ENCODE results near the gene NPLOC4. TPM values are rescaled to one million over a fixed set of nuclear protein-coding genes. Genes with fewer than 3 reads are reported as not detected.

Gene NPLOC4
- total RNA-seq, result 63.1 and 155 TPM in 2 replicates

DNA sequence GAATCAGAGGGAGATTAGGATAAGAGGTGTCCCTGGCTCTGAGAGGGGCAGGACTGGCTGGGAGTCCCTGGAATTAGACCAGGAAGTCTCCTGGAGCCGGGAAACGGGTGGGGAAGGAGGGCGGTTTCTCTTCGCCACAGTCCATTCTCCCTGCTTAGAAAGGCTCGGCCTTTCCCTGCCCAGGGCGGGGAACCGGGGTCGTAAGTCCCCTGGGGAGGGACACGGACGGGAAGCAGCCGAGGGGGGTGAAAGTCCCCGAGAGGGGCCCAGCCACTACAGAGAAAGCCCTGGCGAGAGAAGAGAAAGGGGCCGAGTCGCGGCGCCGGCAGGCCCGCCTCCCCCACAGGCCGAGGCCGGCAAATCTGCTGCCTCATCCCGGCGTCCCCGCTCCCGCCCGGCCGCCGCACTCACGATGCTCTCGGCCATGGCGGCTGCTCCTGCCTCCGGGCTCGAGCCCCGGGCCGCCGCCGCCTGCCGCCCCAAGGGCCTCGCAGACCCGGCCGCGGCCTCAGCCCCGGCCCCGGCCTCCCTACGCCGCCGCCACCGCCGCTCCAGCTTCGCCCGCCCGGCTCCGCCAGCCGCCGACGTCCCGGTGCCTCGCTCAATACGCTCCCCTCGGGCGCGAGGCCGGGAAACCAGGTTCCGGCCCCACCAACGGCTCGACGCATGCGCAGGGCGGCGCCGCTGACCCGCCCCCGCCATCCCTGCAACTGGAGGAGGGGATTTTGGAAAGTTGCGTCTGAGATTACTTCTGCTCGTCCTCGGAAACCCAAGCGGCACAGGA is at the start of gene NPLOC4, which contains the start of gene TSPAN10:
Gene NPLOC4 (minus strand): TSS at position 608 of the 784 bp plus-strand sequence. CDS start 182 bp downstream, at position 426.
Gene TSPAN10 (plus strand): TSS at position 692 of the 784 bp plus-strand sequence. CDS start 5,217 bp downstream, outside the sequence.

DNA sequence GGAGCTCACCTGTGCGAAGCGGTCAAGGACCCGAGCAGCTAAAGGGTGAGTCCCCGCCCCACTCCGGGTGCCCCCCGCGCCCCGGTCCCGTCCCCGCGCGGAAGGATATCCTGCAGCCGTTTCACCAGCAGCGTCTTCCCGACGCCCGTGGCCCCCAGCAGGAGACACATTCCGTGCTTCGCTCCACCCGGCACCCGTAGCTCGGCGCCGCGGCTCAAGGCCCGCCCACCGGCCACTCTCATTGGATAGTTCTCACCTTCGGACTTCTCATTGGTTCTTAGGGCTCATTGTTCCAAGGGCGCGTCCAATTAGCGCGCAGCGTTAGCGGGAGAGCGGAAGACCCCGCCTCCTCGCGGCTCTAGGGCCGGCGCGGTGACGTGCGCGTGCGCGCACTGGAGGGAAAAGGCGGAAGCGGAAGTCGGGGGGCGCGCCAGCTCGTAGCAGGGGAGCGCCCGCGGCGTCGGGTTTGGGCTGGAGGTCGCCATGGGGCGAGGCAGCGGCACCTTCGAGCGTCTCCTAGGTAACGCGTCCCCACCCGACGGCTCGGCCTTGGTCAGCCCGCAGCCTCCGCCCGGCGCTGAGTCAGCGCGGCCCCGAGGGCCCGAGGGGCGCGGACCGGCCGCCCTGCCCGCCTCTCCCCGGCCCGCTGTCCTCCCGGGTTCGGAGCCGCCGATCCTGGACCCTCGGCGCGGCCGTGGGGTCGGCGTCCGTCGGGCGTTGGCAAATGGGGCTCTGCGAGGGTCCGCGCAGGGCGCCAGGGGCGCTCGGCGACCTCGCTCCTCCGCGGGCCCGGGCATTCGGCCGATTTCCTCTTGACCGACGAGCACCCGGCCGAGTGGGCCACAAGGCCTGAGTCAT is 46.9 kb upstream of the NPLOC4 start, which contains the start of the genes ARL16 and HGS:
Gene ARL16 (minus strand): TSS at position 214 of the 858 bp plus-strand sequence. CDS start 44 bp downstream, at position 170.
Gene HGS (plus strand): TSS at position 428 of the 858 bp plus-strand sequence. CDS start 56 bp downstream, at position 484.

DNA sequence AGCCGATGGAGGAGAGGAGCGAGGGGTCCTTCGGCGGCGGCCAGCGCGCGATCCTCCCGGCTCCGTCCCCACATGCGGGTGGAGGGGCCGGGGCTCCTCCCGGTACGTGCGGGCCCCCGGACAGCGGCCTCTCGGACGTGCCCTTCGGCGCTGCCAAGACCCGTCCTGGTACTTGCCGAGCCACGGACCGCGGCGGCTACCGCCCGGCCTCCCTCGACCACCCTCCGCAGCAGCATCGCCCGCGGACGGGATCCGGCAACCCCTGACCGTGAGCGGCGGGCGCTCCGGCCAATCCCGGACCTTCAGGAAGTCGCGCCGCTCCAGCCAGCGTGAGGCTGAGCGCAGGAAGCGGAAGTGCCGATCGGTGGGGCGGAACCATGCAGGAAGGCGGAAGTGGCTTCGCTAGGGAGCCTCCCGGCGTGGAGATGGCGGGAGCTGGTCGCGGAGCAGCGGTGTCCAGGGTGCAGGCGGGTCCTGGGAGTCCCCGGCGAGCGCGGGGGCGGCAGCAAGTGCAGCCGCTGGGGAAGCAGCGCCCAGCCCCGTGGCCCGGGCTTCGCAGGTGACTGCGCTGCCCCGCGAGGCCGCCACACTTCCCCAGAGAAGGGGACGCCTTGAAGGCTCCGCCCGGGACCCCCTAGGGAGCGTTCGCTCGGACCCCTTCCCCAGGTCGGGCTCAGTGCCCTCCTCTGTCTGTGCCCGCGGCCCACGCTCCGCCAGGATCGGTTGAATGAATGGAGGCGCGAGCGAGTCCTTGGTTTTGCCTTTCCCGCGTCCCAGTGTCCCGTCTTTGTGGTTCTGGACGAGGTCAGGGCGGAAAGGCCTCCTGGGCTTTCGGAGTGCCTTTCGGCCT is 29.7 kb upstream of the NPLOC4 start, which contains the start of the genes CCDC137 and OXLD1:
Gene CCDC137 (plus strand): TSS at position 396 of the 850 bp plus-strand sequence. CDS start 30 bp downstream, at position 426.
Gene OXLD1 (minus strand): TSS at position 264 of the 850 bp plus-strand sequence. CDS start 28 bp downstream, at position 236.

DNA sequence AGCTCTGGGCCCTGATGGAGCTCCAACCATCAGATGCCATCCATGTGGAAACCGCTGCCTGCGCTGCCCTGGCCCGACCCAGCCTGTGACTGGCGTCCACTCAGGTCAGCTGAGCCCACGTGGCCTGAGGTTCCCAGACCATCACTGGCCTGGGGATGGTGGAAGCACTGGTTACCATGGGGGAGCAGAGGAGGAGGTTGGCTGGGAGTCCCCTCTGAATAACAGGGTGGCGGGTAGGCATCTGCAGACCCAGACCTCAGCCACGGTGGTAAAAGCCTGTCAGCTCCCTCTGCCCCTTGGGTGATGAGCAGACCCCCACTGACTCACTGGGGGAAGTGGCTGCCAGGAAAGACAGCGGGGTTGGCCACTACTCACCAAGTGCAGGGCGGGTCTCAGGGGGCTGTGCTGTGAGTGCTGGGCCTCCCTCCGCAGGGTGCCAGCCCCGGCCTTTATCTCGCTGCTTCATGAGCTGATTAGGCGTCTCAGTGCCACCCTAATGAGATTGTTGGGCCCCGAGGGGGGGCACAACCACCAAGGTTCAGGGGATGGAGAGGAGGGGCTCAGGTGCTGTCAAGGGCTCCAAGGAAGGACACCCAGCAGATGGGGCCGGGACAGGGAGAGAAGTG is 19.3 kb upstream of the NPLOC4 start, which contains the start of gene PDE6G:
Gene PDE6G (minus strand): TSS at position 425 of the 626 bp plus-strand sequence. CDS start 3,237 bp downstream, outside the sequence.

DNA sequence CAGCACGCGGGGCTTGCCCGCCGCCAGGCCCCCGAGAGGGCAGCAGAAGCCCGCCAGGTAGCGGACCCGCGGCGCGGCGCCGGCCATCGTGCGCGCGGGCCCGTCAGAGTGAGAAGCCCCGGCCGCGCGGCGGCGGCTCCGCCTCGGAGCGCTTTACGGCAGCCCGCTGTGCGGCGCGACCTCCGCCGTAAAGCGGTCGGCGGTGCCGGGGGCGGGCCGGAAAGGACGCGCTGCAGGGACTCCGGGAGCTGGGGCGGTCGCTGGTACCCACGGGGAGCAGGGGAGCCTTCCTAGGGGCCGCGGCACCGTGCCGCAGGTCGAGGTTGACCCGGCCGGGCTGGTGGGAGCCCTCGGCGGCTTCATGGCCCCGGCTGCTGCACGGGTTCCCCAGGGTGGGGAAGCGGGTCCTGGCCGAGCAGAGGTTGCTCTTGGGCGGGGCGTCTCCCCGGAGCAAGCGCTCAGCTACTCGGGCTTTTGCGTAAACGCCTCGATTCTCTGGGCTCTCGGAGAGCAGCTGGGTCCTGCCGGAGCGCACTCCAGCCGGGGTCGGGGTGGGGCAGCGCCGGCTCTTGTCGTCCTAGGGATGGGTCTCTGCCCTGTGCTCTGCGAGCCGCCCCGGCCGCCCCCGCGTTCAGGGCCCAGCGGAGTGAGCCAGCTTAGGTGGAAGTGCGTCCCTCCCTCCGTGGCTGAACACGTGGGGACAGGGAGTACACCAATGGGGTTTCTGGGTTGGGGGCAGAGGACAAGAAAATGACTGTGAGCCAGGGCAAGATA is 84.5 kb downstream of the NPLOC4 start, which contains the start of gene FAAP100:
Gene FAAP100 (minus strand): TSS at position 110 of the 774 bp plus-strand sequence. CDS start 23 bp downstream, at position 87.

DNA sequence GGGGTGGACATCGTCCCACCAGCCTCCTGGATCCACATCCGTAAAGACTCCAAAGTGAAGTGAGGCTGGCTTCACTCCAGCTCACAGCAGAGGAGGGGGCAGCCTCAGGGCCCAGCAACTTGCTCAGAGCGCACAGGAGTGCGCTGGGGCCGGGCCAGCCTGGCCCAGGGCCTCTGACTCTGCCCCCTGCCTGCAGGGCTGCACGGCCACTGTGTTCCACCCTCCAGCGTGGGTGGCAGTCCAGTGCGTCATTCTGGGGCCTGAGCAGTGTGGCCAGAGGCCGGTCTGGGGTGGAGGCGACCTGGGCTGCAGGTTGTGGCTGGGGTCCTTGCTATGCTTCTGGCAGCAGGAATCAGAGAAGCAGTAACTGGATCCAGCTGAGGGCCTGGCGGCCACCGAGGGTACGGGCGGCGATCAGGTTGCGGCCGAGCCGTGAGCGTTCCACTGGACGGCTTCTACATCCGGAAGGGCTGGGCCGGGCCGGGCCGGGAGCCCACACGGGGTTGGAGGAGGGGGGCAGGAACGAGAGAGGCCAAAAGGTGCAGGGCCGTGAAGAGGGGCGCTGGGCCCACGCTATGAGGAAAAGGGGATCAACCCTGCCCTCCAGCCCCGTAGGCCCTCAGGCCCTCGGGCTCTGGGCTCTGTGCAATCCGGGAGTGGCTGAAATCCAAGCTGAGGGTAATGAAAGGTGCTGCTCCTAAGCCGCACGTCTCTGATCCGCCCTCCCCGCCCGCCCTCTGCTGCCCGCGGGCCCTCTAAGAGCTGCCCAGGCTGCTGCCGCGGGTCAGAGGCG is 109.1 kb downstream of the NPLOC4 start, which contains the start of gene FSCN2:
Gene FSCN2 (plus strand): TSS at position 787 of the 793 bp plus-strand sequence. CDS start 155 bp downstream, outside the sequence.

DNA sequence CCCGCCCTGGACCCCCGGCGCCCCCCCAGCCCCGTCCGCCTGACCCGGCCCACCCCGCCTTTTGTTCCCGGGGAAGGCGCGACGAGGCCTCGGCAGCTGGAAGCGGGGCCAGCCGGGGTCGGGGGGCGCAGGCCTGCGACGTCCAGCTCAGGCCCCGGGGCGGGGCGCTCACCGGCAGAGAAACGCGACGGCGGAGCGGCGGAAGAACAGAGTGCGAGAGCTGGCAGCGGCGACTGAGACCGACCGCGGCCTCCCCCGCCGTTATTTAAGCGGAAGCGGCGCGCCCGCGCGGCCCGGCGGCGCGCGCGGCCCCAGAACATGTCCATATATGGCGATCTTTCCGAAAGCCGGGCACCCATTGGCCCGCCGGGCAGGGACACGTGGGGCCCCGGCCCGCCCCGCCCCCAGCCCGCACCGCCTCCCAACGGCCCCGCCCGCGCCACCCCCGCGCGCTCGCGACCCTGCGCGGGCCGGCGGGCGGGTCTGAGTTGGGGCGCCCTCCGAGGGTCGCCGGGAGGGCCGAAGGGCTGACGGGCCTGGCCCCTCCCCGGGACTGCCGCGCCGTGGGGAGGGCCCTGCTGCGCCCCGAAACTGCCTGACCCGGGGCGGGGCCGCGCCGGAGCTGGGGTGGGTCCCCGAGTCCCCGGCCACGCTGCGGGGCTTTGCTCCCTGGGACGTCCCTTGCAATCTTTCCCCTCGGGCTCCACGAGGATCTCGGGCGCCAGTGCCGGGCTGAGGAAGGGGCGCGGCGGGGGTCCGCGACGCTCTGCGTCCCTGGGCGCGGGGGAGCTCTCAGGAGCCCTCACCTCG is 124.1 kb downstream of the NPLOC4 start, which contains the start of gene ACTG1:
Gene ACTG1 (minus strand): TSS at position 238 of the 810 bp plus-strand sequence. CDS start 445 bp downstream, outside the sequence.

Other genes starting within 250 kb of the NPLOC4 start
- 4.7 and 16.0 TPM in 2 replicates for gene BAHCC1, start 241.7 kb downstream of the NPLOC4 start, total RNA-seq
- 7,047 and 9,439 TPM in 2 replicates for gene ACTG1, start 124.3 kb downstream of the NPLOC4 start, total RNA-seq
- 0.16 and 1.1 TPM in 2 replicates for gene FSCN2, start 108.7 kb downstream of the NPLOC4 start, total RNA-seq
- gene FAAP100, start 84.8 kb downstream of the NPLOC4 start, total RNA-seq, result 12.1 and 27.3 TPM in 2 replicates
- gene TSPAN10, start 84 bp upstream of the NPLOC4 start, total RNA-seq, result 0.16 and 1.3 TPM in 2 replicates
- gene PDE6G, start 19.4 kb upstream of the NPLOC4 start, total RNA-seq, result 0.81 and 3.5 TPM in 2 replicates
- 21.6 and 32.9 TPM in 2 replicates for gene OXLD1, start 29.5 kb upstream of the NPLOC4 start, total RNA-seq
- 9.2 and 10.7 TPM in 2 replicates for gene CCDC137, start 29.6 kb upstream of the NPLOC4 start, total RNA-seq
- 17.8 and 25.3 TPM in 2 replicates for gene ARL16, start 46.7 kb upstream of the NPLOC4 start, total RNA-seq
- gene HGS, start 46.9 kb upstream of the NPLOC4 start, total RNA-seq, result 51.5 and 85.7 TPM in 2 replicates
- 7.6 and 8.7 TPM in 2 replicates for gene MRPL12, start 66.3 kb upstream of the NPLOC4 start, total RNA-seq
- gene SLC25A10, start 75.2 kb upstream of the NPLOC4 start, total RNA-seq, result 13.9 and 14.2 TPM in 2 replicates
- not detected in 2 replicates for gene GCGR, start 167.0 kb upstream of the NPLOC4 start, total RNA-seq
- gene MCRIP1, start 196.2 kb upstream of the NPLOC4 start, total RNA-seq, result 120 and 122 TPM in 2 replicates
- not detected in 2 replicates for gene PPP1R27, start 197.9 kb upstream of the NPLOC4 start, total RNA-seq
- 635 and 762 TPM in 2 replicates for gene P4HB, start 223.4 kb upstream of the NPLOC4 start, total RNA-seq
- gene ARHGDIA, start 234.2 kb upstream of the NPLOC4 start, total RNA-seq, result 105 and 173 TPM in 2 replicates

Data from bladder microvascular endothelial cell (primary cell).